Neural cell (in vitro differentiated cells): ENCODE measurements around the gene FGD3. TPM values are rescaled to one million over a fixed set of nuclear protein-coding genes. Genes with fewer than 3 reads are reported as not detected.

Experiments used
- H2AFZ ChIP-seq: fragments of 200-600, 300-800 bp; sonication (generic), shearing (Covaris generic); 2 replicates; pipeline ENCODE4 v1.6.0; 2014; ENCODE audit warnings: low read depth, mild to moderate bottlenecking, antibody characterized with exemption, low read length, moderate library complexity
- H3F3A ChIP-seq: fragments of 200-600 bp; shearing (Covaris generic); 2 replicates; pipeline ENCODE4 v1.6.1; 2016; ENCODE audit warnings: mild to moderate bottlenecking, moderate library complexity, mixed read lengths, antibody characterized with exemption, low read length; ENCODE audit not compliant: insufficient read depth, poor library complexity, severe bottlenecking
- H3K27ac ChIP-seq: fragments of 200-600, 300-800 bp; sonication (generic), shearing (Covaris generic); 2 replicates; pipeline ENCODE4 v1.5.1; 2014; ENCODE audit warnings: mild to moderate bottlenecking, low read length, moderate library complexity
- H3K27me3 ChIP-seq: fragments of 300-800, 200-600 bp; sonication (generic), shearing (Covaris generic); 2 replicates; pipeline ENCODE4 v1.6.0; 2014; ENCODE audit warnings: mild to moderate bottlenecking, low read depth, low read length, moderate library complexity; ENCODE audit not compliant: insufficient read depth
- H3K36me3 ChIP-seq: fragments of 300-800, 200-600 bp; sonication (generic), shearing (Covaris generic); 2 replicates; pipeline ENCODE4 v1.5.1; 2014; ENCODE audit warnings: mild to moderate bottlenecking, antibody characterized with exemption, low read length, moderate library complexity; ENCODE audit not compliant: insufficient read depth
- H3K4me2 ChIP-seq: fragments of 300-800, 200-600 bp; sonication (generic), shearing (Covaris generic); 2 replicates; pipeline ENCODE4 v1.6.0; 2014; ENCODE audit warnings: mild to moderate bottlenecking, low read length
- H3K4me3 ChIP-seq: fragments of 300-800, 200-600 bp; sonication (generic), shearing (Covaris generic); 2 replicates; pipeline ENCODE4 v1.5.1; 2014; ENCODE audit warnings: mild to moderate bottlenecking, low read length, moderate library complexity
- H3K79me2 ChIP-seq: fragments of 200-600 bp; shearing (Covaris generic); replicated peaks from 2 replicates; pipeline ENCODE4 v1.6.0; 2014; ENCODE audit warnings: mild to moderate bottlenecking, low read length, moderate library complexity; ENCODE audit not compliant: insufficient read depth
- H3K9ac ChIP-seq: fragments of 300-800, 200-600 bp; sonication (generic), shearing (Covaris generic); 2 replicates; pipeline ENCODE4 v1.6.1; 2016; ENCODE audit warnings: mild to moderate bottlenecking, low read length, mixed read lengths
- H3K9me2 ChIP-seq: fragments of 200-600 bp; shearing (Covaris generic); 2 replicates; pipeline ENCODE4 v1.6.1; 2016; ENCODE audit warnings: mild to moderate bottlenecking, low read length, mixed read lengths; ENCODE audit not compliant: insufficient read depth
- H3K9me3 ChIP-seq: fragments of 200-600, 300-800 bp; sonication (generic), shearing (Covaris generic); 2 replicates; pipeline ENCODE4 v1.6.1; 2016; ENCODE audit warnings: mild to moderate bottlenecking, mixed run types, low read length, moderate library complexity, mixed read lengths
- H4K20me1 ChIP-seq: fragments of 200-600 bp; shearing (Covaris generic); 2 replicates; pipeline ENCODE4 v1.6.1; 2016; ENCODE audit warnings: mild to moderate bottlenecking, mixed run types; ENCODE audit not compliant: insufficient read depth
- EP300 ChIP-seq: fragments of 450-650 bp; conservative IDR thresholded peaks from 2 replicates; pipeline ENCODE4 v1.6.1; 2014; ENCODE audit warnings: antibody characterized with exemption, mild to moderate bottlenecking, moderate library complexity; ENCODE audit not compliant: poor library complexity, severe bottlenecking
- EZH2 ChIP-seq: fragments of 200-600, 300-800 bp; shearing (Covaris generic), sonication (generic); IDR thresholded peaks from 2 replicates; pipeline ENCODE4 v1.6.1; 2014; ENCODE audit warnings: antibody characterized with exemption, low read length, borderline replicate concordance, mild to moderate bottlenecking; ENCODE audit not compliant: insufficient read depth, poor library complexity, severe bottlenecking
- MXI1 ChIP-seq: fragments of 450-650 bp; conservative IDR thresholded peaks from 2 replicates; pipeline ENCODE4 v1.6.1; 2014; ENCODE audit warnings: antibody characterized with exemption, mild to moderate bottlenecking; ENCODE audit not compliant: poor library complexity, severe bottlenecking
- POLR2AphosphoS5 ChIP-seq: IDR thresholded peaks from 2 replicates; pipeline ENCODE4 v1.6.1; 2012
- RAD21 ChIP-seq: fragments of 450-650 bp; conservative IDR thresholded peaks from 2 replicates; pipeline ENCODE4 v1.6.1; 2014; ENCODE audit warnings: antibody characterized with exemption, mild to moderate bottlenecking, moderate library complexity
- REST ChIP-seq: IDR thresholded peaks from 2 replicates; pipeline ENCODE4 v1.6.1; 2012; ENCODE audit warnings: borderline replicate concordance
- SMC3 ChIP-seq: fragments of 450-650 bp; conservative IDR thresholded peaks from 2 replicates; pipeline ENCODE4 v1.6.1; 2014; ENCODE audit warnings: antibody characterized with exemption, mild to moderate bottlenecking, moderate library complexity; ENCODE audit not compliant: poor library complexity
- TAF1 ChIP-seq: IDR thresholded peaks from 2 replicates; pipeline ENCODE4 v1.6.1; 2012; ENCODE audit warnings: low read depth
- polyA plus RNA-seq: library from polyadenylated mRNA; depleted of rRNA; stranded (reverse); fragments of >200 nt; gene quantifications from 2 replicates; pipeline ENCODE4 v1.2.3, GENCODE V29; 2014
- TF ChIP-seq, protein P1 (sequence below): fragments of 450-650 bp; IDR thresholded peaks from 2 replicates; pipeline ENCODE4 v1.5.1; 2014; ENCODE audit warnings: antibody characterized with exemption, mild to moderate bottlenecking, moderate library complexity; ENCODE audit not compliant: poor library complexity, severe bottlenecking

Gene FGD3
- polyA plus RNA-seq, 1 donor from 2014 or later, result 8.3 TPM

- no peak overlapping the region for H3K4me3 ChIP-seq
- H3K36me3 ChIP-seq, result no peaks in the 10 kb centered on the region
- no peaks in the 10 kb centered on the region for H3K9me2 ChIP-seq
- H3K27ac ChIP-seq, result no peak overlapping the region
- TF ChIP-seq EP300 (no peak), RAD21 (no peak), REST (no peak), POLR2AphosphoS5 (no peak), EZH2 (no peak), TAF1 (no peak), SMC3 (no peak), MXI1 (no peak)
- TF ChIP-seq, protein P1, sequence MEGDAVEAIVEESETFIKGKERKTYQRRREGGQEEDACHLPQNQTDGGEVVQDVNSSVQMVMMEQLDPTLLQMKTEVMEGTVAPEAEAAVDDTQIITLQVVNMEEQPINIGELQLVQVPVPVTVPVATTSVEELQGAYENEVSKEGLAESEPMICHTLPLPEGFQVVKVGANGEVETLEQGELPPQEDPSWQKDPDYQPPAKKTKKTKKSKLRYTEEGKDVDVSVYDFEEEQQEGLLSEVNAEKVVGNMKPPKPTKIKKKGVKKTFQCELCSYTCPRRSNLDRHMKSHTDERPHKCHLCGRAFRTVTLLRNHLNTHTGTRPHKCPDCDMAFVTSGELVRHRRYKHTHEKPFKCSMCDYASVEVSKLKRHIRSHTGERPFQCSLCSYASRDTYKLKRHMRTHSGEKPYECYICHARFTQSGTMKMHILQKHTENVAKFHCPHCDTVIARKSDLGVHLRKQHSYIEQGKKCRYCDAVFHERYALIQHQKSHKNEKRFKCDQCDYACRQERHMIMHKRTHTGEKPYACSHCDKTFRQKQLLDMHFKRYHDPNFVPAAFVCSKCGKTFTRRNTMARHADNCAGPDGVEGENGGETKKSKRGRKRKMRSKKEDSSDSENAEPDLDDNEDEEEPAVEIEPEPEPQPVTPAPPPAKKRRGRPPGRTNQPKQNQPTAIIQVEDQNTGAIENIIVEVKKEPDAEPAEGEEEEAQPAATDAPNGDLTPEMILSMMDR, result no peak
- H3K27me3 ChIP-seq, result no peaks in the 10 kb centered on the region
- no peaks in the 10 kb centered on the region for H3F3A ChIP-seq
- no peak overlapping the region for H3K9ac ChIP-seq
- no peaks in the 10 kb centered on the region for H3K9me3 ChIP-seq
- H3K4me2 ChIP-seq, result no peak overlapping the region
- H2AFZ ChIP-seq, result no peak overlapping the region
- H3K79me2 ChIP-seq, result no peaks in the 10 kb centered on the region
- no peaks in the 10 kb centered on the region for H4K20me1 ChIP-seq
Measured at GRCh38 chr9:93027750-93028149, 80.4 kb downstream of the FGD3 start.

DNA sequence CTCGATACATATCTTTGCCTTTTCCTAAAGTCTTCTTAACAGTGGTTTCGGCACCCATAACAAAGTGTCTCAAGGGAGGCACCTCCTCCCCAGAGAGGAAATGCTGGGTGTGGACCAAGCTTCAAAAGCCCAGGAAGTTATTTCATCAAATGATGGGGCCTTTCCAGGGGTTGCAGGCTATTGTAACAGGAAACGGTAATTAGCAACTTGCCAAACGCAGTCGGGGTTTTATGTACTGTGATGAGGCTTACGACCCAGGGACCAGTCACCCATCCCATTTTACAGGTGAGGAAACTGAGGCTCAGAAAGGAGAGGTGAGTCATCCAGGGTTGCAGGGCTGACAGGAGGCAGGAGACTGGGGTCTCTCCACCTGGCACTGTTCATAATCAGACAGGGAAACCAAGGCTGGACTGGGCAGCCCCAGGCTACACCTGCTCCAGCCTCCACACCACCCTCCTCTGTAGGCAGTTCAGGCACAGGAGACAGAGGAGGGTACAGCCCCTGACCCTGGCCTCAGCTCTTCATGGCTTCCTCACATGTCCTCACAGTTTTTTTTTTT, 81.2 kb downstream of the FGD3 start:
- Histone ChIP-seq H3K27me3 (no peaks in the 10 kb centered on the region), H2AFZ (no peak overlapping the region), H3K79me2 (no peaks in the 10 kb centered on the region), H4K20me1 (no peaks in the 10 kb centered on the region), H3K27ac (no peak overlapping the region), H3K9me3 (no peaks in the 10 kb centered on the region), H3K36me3 (no peaks in the 10 kb centered on the region), H3K4me3 (no peak overlapping the region), H3K9ac (no peak overlapping the region), H3F3A (no peaks in the 10 kb centered on the region), H3K9me2 (no peaks in the 10 kb centered on the region), H3K4me2 (no peak overlapping the region)
- no peak for TF ChIP-seq REST
- TF ChIP-seq, protein P1, result no peak
- TF ChIP-seq EZH2, result no peak
- no peak for TF ChIP-seq MXI1
- no peak for TF ChIP-seq SMC3
- TF ChIP-seq POLR2AphosphoS5, result no peak
- no peak for TF ChIP-seq EP300
